Endothelial cell of umbilical vein (primary cell): ENCODE results near the gene CDKN2B-AS1. TPM values are rescaled to one million over a fixed set of nuclear protein-coding genes. Genes with fewer than 3 reads are reported as not detected.

Experiments used
- BruUV-seq: library from RNA; stranded (reverse); fragments of 400-500 nt; replicated peaks from 2 replicates; lab custom pipeline; 2021; lab: Mats Ljungman, UMichigan
- CTCF ChIA-PET: fragments of 300-600, 350-600 bp; sonication (Branson Sonifier 250); formaldehyde crosslinking; loops from one replicate; lab custom pipeline; 2021; ENCODE audit warnings: antibody characterized with exemption, inconsistent platforms; lab: Charles Lee
- POLR2A ChIA-PET: fragments of 300-600, 350-600 bp; sonication (Branson Sonifier 250); formaldehyde crosslinking; loops from one replicate; lab custom pipeline; 2021; ENCODE audit warnings: antibody characterized with exemption, inconsistent platforms; lab: Charles Lee
- DNase-seq: peaks from one replicate; pipeline ENCODE4 v3.0.0-alpha.2; 2011; ENCODE audit warnings: low read depth, low spot score
- FAIRE-seq: peaks from 2 replicates; lab custom pipeline; 2011; peaks lifted over from hg19 to GRCh38; lab: Jason Lieb, UNC
- H2AFZ ChIP-seq: 2 replicates; pipeline ENCODE4 v1.6.0; 2012; ENCODE audit warnings: low read depth, low read length, control low read depth, inconsistent platforms
- H3K27ac ChIP-seq: 2 replicates; pipeline ENCODE4 v1.5.1; 2011; ENCODE audit warnings: low read depth, mild to moderate bottlenecking, control low read depth, low read length, moderate library complexity; ENCODE audit not compliant: insufficient read depth
- H3K27me3 ChIP-seq, 2 experiments: 2 replicates each; pipeline versions ENCODE4 v1.6.0 to v1.6.1; 2011; ENCODE audit warnings: low read length in 2 of 2, mixed read lengths in 1 of 2; ENCODE audit not compliant: control insufficient read depth in 2 of 2, insufficient read depth in 2 of 2
- H3K36me3 ChIP-seq, 2 experiments: 2 replicates in 1 of 2; 3 replicates in 1 of 2; pipeline ENCODE4 v1.5.1; 2011; ENCODE audit warnings: low read length in 2 of 2, mild to moderate bottlenecking in 1 of 2, moderate library complexity in 1 of 2; ENCODE audit not compliant: control insufficient read depth in 2 of 2, insufficient read depth in 2 of 2; ENCODE audit errors: extremely low read depth in 1 of 2
- H3K4me1 ChIP-seq: 3 replicates; pipeline ENCODE4 v1.5.1; 2011; ENCODE audit warnings: mild to moderate bottlenecking, low read length; ENCODE audit not compliant: control insufficient read depth, insufficient read depth; ENCODE audit errors: extremely low read depth
- H3K4me2 ChIP-seq: 2 replicates; pipeline ENCODE4 v1.6.1; 2011; ENCODE audit warnings: low read length, control low read depth, mixed read lengths; ENCODE audit not compliant: insufficient read depth
- H3K4me3 ChIP-seq, 3 experiments: fragments of 200-600 bp in 1 of 3; sonication (generic), shearing (Covaris generic) in 1 of 3; replicated peaks in 1 of 3; 2 replicates each; pipeline ENCODE4 v1.5.1; 2011 to 2016; ENCODE audit warnings: control low read depth in 3 of 3, low read length in 3 of 3, mild to moderate bottlenecking in 2 of 3, inconsistent platforms in 1 of 3, low read depth in 1 of 3, moderate library complexity in 1 of 3; ENCODE audit not compliant: insufficient read depth in 1 of 3
- H3K79me2 ChIP-seq: 2 replicates; pipeline ENCODE4 v1.6.0; 2012; ENCODE audit warnings: low read length, inconsistent platforms; ENCODE audit not compliant: control insufficient read depth, insufficient read depth
- H3K9ac ChIP-seq: replicated peaks from 2 replicates; pipeline ENCODE3; 2011; ENCODE audit warnings: low read length, control low read depth; ENCODE audit not compliant: insufficient read depth; ENCODE audit errors: extremely low read depth
- H3K9me1 ChIP-seq: replicated peaks from 3 replicates; pipeline ENCODE4 v1.6.0; 2011; ENCODE audit warnings: mild to moderate bottlenecking, low read length; ENCODE audit not compliant: control insufficient read depth, insufficient read depth; ENCODE audit errors: extremely low read depth
- H3K9me3 ChIP-seq: replicated peaks from 2 replicates; pipeline ENCODE4 v1.5.1; 2012; ENCODE audit warnings: low read length, inconsistent platforms; ENCODE audit not compliant: control insufficient read depth, insufficient read depth
- H4K20me1 ChIP-seq: replicated peaks from 2 replicates; pipeline ENCODE3; 2011; ENCODE audit warnings: mild to moderate bottlenecking, low read length; ENCODE audit not compliant: control insufficient read depth, insufficient read depth; ENCODE audit errors: extremely low read depth
- CTCF ChIP-seq, 2 donors: IDR thresholded peaks; 1 replicate in 1 of 2; 2 replicates in 1 of 2; pipeline ENCODE4 v1.5.1; 2011; ENCODE audit warnings: low read length in 2 of 2, mild to moderate bottlenecking in 2 of 2, moderate library complexity in 2 of 2, control low read depth in 1 of 2, inconsistent platforms in 1 of 2, low read depth in 1 of 2; ENCODE audit not compliant: insufficient read depth in 1 of 2; ENCODE audit errors: extremely low read depth in 1 of 2
- EZH2 ChIP-seq: IDR thresholded peaks from 2 replicates; pipeline ENCODE4 v1.6.1; 2012; ENCODE audit warnings: borderline replicate concordance, low read depth, mild to moderate bottlenecking, moderate library complexity, low read length, inconsistent platforms; ENCODE audit not compliant: severe bottlenecking
- FOS ChIP-seq: IDR thresholded peaks from 2 replicates; pipeline ENCODE4 v1.6.1; 2011; ENCODE audit warnings: mild to moderate bottlenecking, low read length, moderate library complexity, borderline replicate concordance; ENCODE audit not compliant: insufficient read depth
- GATA2 ChIP-seq: IDR thresholded peaks from 2 replicates; pipeline ENCODE4 v1.7.0; 2011; ENCODE audit warnings: low read depth, mild to moderate bottlenecking, moderate library complexity, mixed read lengths, low read length; ENCODE audit not compliant: insufficient read length, insufficient read depth
- JUN ChIP-seq: IDR thresholded peaks from 2 replicates; pipeline ENCODE4 v1.6.1; 2011; ENCODE audit warnings: borderline replicate concordance, low read depth; ENCODE audit not compliant: insufficient read length, insufficient read depth
- MAX ChIP-seq: IDR thresholded peaks from 2 replicates; pipeline ENCODE4 v1.6.1; 2011; ENCODE audit not compliant: insufficient read depth, insufficient read length
- MYC ChIP-seq: IDR thresholded peaks from one replicate; pipeline ENCODE4 v1.6.1; 2011; ENCODE audit warnings: mild to moderate bottlenecking, low read depth, low read length
- POLR2A ChIP-seq: IDR thresholded peaks from 2 replicates; pipeline ENCODE4 v1.6.1; 2012; ENCODE audit warnings: low read depth, mild to moderate bottlenecking, control low read depth, low read length
- POLR2AphosphoS5 ChIP-seq: IDR thresholded peaks from 2 replicates; pipeline ENCODE4 v1.6.1; 2012; ENCODE audit warnings: low read depth, mild to moderate bottlenecking, control low read depth, low read length, moderate library complexity; ENCODE audit not compliant: insufficient read depth
- dilution Hi-C: fragments of 300-500 bp; cut with MboI; formaldehyde crosslinking; loops from one replicate; pipeline ENCODE4 v1.15.0; 2019; ENCODE audit warnings: low sequenced_read_pairs; ENCODE audit not compliant: extremely low pct_ligation_motif_present
- intact Hi-C: fragments of 100-400 bp; cut with micrococcal nuclease; formaldehyde crosslinking; loops from one replicate; pipeline ENCODE4 v1.10.0; 2022
- polyA plus RNA-seq, 4 experiments: library from polyadenylated mRNA; depleted of rRNA in 3 of 4; stranded (reverse) in 3 of 4; unstranded in 1 of 4; fragments of >200 nt; gene quantifications; 2 replicates each; pipeline versions ENCODE4 v1.2.1 to v1.2.3, GENCODE V29; 2011 to 2012; ENCODE audit warnings: missing spikeins in 1 of 4
- total RNA-seq: library from RNA; stranded (reverse); gene quantifications from 2 replicates; pipeline ENCODE4 v1.2.3, GENCODE V29; 2021

Gene CDKN2B-AS1
- total and polyA plus RNA-seq, 2 donors (not counting 3 experiments of a cell fraction or from before 2014, with no cell fraction given) = 0.44 to 1.9 TPM

- Histone ChIP-seq H3K4me2 (peak overlapping the region; percentile 80), H3K9me1 (no peaks in the 10 kb centered on the region), H3K4me1 (peaks cover 7% of the 10 kb centered on the region), H3K79me2 (no peaks in the 10 kb centered on the region), H3K9ac (peak overlapping the region; percentile 85), H3K9me3 (no peaks in the 10 kb centered on the region), H4K20me1 (no peaks in the 10 kb centered on the region), H3K36me3 (no peaks in the 10 kb centered on the region), H3K27me3 (no peaks in the 10 kb centered on the region), H2AFZ (peak overlapping the region; percentile 97), H3K4me3 (peak overlapping the region; percentile 64 to 97 (median 94)), H3K27ac (peak overlapping the region; percentile 75)
- DNase-seq = peak; percentile 64
- no TSS peak for BruUV-seq
- dilution Hi-C loops = no loop called here
- ChIA-PET CTCF (interaction anchor here (1.4 to 4.7 kb wide), 6 partner anchors 12 to 249 kb away, joined by 4 to 68 read pairs (median 14); partner anchors contain the start of gene CDKN2B), POLR2A (interaction anchor here (1.5 kb wide), 1 partner anchor 13 kb away, joined by 8 read pairs; the partner anchor contains the start of gene CDKN2B)
- intact Hi-C loops = loop anchor here (1.0 kb wide), 2 partner anchors 13 to 182 kb away; partner anchors contain the start of gene CDKN2B
- FAIRE-seq = peak; percentile 69
- no peak for TF ChIP-seq EZH2
- peak; percentile 23 to 43 for TF ChIP-seq CTCF (IDR thresholded peaks at IDR 0.05; ENCODE audit: extremely low read depth in 1 of 2, insufficient read depth in 1 of 2, low read depth in 1 of 2, low read length in 2 of 2)
- no peak for TF ChIP-seq POLR2A
- no peak for TF ChIP-seq MYC
- no peak for TF ChIP-seq FOS
- no peak for TF ChIP-seq GATA2
- TF ChIP-seq JUN = no peak
- TF ChIP-seq MAX = no peak
- peak; percentile 29 for TF ChIP-seq POLR2AphosphoS5
Measured at GRCh38 chr9:21995666-21996398, 1.2 kb downstream of the CDKN2B-AS1 start.
